SK-N-MC (cell line): ENCODE measurements around the gene TBC1D2B.
A peak's percentile ranks its signal among the peaks of the same experiment; 100 is the strongest.

Source experiments
- DNase-seq: peaks from one replicate; pipeline ENCODE4 v3.0.0-alpha.2; 2011; ENCODE audit warnings: low read depth, low spot score
- H3K27ac ChIP-seq: fragments of 200-600 bp; sonication (generic); 2 replicates; pipeline ENCODE4 v1.5.1; 2016; ENCODE audit warnings: mixed run types
- H3K36me3 ChIP-seq: fragments of 200-600 bp; sonication (generic); 2 replicates; pipeline ENCODE4 v1.6.1; 2017; ENCODE audit warnings: antibody characterized with exemption, low read length, mixed read lengths; ENCODE audit not compliant: insufficient read depth
- H3K4me3 ChIP-seq: fragments of 200-600 bp; sonication (generic); 2 replicates; pipeline ENCODE4 v1.5.1; 2016
- H3K9ac ChIP-seq: fragments of 200-600 bp; sonication (generic); 2 replicates; pipeline ENCODE4 v1.8.0; 2017; ENCODE audit warnings: mixed run types, mixed read lengths; ENCODE audit not compliant: insufficient read length
- H3K9me3 ChIP-seq: fragments of 200-600 bp; sonication (generic); 2 replicates; pipeline ENCODE4 v1.6.1; 2017; ENCODE audit warnings: low read depth, mild to moderate bottlenecking, antibody characterized with exemption, low read length, moderate library complexity, mixed read lengths
- EZH2 ChIP-seq: fragments of 200-600 bp; sonication (generic); IDR thresholded peaks from one replicate; pipeline ENCODE4 v1.6.1; 2017; ENCODE audit warnings: antibody characterized with exemption
- FOXP2 ChIP-seq: optimal IDR thresholded peaks from 2 replicates; pipeline ENCODE3; 2011; ENCODE audit warnings: mild to moderate bottlenecking, moderate library complexity; ENCODE audit not compliant: insufficient read depth; ENCODE audit errors: extremely low read length, control extremely low read depth
- POLR2AphosphoS5 ChIP-seq: IDR thresholded peaks from 2 replicates; pipeline ENCODE4 v1.6.1; 2012; ENCODE audit warnings: mild to moderate bottlenecking, low read depth, low read length, borderline replicate concordance

Gene TBC1D2B

DNA sequence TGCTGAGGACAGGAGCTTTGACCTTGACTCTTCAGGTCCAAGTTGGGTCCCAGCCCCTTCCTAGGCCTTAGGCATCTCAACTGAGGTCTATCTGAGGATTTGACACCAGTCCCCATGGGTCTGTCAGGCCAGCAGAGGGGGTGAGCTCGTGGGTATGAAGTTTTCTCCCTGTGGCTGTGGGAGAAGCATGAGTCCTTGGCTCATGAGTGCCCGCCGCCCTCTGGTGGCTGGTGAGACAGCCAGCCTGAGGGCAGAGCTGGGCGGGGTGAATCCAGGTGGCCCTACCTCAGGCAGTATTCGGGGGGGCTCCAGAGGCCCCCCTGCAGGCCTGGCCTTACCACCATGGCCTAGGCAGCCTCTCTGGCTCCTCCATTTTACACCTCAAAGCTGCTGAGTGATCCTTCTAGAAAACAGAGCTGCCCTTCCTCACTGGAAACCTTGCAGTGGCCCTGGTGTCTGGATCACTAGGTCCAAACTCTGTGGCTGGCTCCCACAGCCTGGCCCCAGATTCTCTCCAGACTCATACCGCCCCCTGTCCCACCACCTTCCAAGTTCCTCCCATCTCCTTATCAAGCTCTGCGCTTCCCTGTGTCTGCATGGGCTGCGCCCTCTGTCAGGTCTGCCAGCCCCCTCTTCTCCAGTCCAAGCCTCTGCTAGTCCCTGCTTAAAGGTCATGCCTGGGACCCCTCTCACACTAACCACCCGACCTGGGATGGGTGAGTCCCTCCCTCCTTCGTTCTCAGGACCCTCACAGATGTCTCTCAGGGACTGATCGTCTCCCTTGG lies 31.0 kb upstream of the TBC1D2B start:
- H3K4me3 ChIP-seq = no peak overlapping the region
- H3K36me3 ChIP-seq = no peaks in the 10 kb centered on the region
- H3K9ac ChIP-seq = no peak overlapping the region
- no peak for TF ChIP-seq EZH2
- TF ChIP-seq POLR2AphosphoS5 = no peak
- TF ChIP-seq FOXP2 = no peak
- DNase-seq = peak; percentile 35
- no peaks in the 10 kb centered on the region for H3K9me3 ChIP-seq
- no peak overlapping the region for H3K27ac ChIP-seq

DNA sequence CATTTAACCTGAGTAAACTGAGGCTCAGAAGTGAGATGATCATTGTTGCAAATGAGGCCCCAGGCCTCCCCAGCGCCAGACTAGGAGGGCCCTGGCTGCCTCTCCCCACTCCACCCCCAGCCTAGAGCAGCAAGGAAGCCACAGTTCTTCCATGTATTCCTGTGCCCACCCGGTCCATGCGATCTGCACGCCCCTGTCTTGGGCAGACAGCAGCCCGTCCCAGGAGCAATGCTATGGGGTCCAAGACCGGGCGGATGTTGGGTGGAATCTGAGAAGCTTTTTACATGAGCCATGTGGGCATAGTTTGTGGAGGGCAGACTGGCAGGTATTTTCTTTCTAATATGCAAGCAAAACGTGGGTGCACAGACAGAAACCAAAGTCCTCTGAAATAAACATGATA lies 30.0 kb upstream of the TBC1D2B start:
- no peak overlapping the region for H3K27ac ChIP-seq
- no peaks in the 10 kb centered on the region for H3K9me3 ChIP-seq
- H3K36me3 ChIP-seq = no peaks in the 10 kb centered on the region
- no peak for DNase-seq
- TF ChIP-seq FOXP2 (no peak), POLR2AphosphoS5 (no peak), EZH2 (no peak)
- no peak overlapping the region for H3K9ac ChIP-seq
- H3K4me3 ChIP-seq = no peak overlapping the region

DNA sequence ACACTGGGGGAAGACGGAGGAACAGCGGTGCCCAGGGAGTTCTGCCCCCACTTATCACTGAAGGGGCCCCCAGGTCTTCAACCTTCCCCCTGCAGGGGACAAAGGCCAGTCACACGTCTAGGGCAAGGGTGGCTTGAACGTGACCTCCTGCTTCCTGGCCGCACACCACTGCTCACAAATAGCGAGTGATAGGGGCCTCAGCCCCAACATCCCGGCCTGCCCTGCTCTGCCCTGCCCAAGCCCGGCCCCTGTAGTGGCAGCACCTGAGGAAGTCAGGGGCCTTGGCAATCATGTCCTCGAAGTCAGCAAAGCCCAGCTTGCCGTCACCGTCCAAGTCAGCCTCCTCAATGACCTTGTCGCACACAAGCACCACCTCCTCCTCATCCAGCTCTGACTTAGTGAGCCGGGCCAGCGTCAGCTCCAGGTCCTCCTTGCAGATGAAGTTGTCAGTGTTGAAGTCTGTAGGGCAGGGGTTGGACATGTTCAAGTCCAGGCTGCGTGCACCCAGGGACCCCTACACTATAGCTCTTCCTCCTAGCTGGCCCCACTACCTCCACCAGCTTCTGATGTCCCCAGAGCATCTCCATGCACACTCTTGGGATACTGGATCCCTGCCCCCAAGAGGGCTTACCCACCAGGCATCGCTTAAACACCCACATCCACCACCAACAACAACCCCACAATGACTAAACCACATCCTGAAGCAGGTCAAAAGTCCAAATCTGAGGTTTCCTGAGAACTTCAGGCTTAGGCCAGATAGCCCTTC lies 28.1 kb upstream of the TBC1D2B start:
- no peak overlapping the region for H3K4me3 ChIP-seq
- DNase-seq = no peak

DNA sequence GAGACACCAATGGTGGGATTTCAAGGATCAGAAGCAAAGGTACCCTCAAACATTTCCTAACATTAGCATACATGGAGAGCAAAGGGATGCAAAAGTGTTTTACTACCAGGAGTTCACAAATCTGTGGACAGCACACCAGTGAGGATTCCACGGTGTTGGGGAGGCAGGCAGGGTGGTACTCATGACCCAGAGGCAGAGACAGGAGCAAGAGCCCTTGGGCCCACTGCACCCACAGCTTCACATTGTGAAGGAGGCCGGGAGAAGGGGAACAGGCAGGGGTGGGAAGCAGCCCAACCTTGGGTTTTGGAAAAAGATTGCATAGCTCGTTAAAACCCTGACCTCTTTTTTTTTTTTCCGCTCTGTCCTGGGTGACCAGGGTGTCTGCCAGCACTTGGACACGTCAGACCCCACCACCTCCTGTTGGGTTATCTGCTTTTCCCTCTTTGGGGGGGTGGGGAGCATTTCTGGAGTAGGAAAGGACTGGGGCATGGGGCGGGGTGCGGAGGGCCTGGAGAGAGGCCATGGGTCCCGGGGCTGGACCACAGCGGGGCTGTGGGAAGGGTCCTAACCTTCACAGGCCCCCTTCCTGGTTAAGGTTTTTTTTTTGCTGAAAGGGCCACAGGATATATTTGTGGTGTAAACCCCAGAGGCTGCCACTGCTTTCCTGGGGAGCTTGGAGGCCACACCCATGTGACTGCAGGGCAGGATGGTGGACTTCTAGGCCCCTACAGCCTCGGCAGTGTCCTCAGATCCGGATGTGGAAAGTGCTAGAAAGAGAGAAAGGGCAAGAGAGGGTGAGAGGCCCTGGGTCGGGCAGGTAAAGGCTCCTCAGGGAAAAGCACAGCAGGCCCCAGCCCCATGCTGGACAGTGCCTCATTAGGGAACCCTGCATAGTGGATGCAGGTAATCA lies 27.3 kb upstream of the TBC1D2B start:
- H3K9ac ChIP-seq = no peak overlapping the region
- no peaks in the 10 kb centered on the region for H3K36me3 ChIP-seq
- TF ChIP-seq EZH2 = no peak
- TF ChIP-seq POLR2AphosphoS5 = no peak
- TF ChIP-seq FOXP2 = no peak
- no peak for DNase-seq
- no peak overlapping the region for H3K4me3 ChIP-seq
- H3K27ac ChIP-seq = no peak overlapping the region
- H3K9me3 ChIP-seq = no peaks in the 10 kb centered on the region

More for the DNA sequence above, 28.1 kb upstream of the TBC1D2B start:
- Histone ChIP-seq H3K36me3 (no peaks in the 10 kb centered on the region), H3K9ac (no peak overlapping the region), H3K9me3 (no peaks in the 10 kb centered on the region), H3K27ac (no peak overlapping the region)
- TF ChIP-seq FOXP2 (no peak), POLR2AphosphoS5 (no peak), EZH2 (no peak)

DNA sequence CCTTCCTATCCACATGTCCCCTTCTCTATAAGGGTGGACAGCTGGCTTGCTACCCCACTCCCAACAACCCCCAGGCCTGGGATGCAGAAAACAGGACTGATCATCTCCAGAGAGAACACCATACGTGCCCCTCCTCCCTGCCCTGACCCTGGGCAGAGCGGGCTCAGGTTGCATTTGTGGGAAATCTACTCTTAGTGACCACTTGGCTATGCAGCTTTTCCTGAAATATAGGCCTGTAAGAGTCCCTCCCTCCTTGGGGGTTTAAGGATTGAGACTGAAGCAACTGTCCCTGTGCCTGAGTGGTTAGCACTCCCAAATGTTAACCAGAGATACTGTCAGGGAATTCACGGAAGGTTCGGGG lies 26.6 kb upstream of the TBC1D2B start:
- no peak for DNase-seq
- Histone ChIP-seq H3K9me3 (no peaks in the 10 kb centered on the region), H3K27ac (no peak overlapping the region), H3K36me3 (no peaks in the 10 kb centered on the region), H3K4me3 (no peak overlapping the region), H3K9ac (no peak overlapping the region)
- TF ChIP-seq POLR2AphosphoS5 = no peak
- TF ChIP-seq EZH2 = no peak
- no peak for TF ChIP-seq FOXP2

DNA sequence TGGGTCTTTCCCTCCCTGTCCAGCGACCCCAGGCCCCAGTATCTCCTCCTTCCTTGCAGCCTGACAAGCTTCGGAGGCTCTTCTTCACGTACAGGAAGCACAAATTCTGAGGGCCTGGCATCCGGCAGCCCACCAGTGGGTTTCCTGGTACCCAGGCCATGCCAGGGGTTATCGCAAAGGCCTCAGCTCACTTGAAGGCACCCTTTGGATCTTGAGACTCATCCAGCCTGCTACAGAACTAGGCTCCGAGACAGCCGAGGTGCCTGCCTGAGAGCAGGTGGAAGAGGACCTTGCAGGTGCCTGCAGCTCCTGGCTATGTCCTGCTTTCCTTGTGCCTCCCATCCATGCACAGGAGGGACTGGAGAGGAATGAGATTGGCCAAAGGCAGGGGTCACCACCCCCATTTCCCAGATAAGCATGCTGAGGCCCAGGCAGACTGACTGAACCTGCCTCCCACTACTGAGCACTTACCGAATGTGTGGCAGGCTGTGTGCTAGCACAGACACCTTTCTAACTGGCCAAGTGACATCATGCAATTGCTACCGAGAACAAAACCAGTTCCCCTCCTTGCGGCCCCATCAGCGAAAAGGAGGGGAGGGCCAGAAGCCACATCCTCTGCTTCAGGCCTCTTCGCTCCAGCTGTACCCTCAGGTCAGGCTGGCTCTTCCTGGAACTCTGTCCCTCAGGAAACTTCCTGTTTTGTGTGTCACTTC lies 26.1 kb upstream of the TBC1D2B start:
- DNase-seq = no peak
- Histone ChIP-seq H3K9ac (no peak overlapping the region), H3K36me3 (no peaks in the 10 kb centered on the region), H3K27ac (no peak overlapping the region), H3K9me3 (no peaks in the 10 kb centered on the region), H3K4me3 (no peak overlapping the region)
- TF ChIP-seq POLR2AphosphoS5 = no peak
- TF ChIP-seq EZH2 = no peak
- no peak for TF ChIP-seq FOXP2

DNA sequence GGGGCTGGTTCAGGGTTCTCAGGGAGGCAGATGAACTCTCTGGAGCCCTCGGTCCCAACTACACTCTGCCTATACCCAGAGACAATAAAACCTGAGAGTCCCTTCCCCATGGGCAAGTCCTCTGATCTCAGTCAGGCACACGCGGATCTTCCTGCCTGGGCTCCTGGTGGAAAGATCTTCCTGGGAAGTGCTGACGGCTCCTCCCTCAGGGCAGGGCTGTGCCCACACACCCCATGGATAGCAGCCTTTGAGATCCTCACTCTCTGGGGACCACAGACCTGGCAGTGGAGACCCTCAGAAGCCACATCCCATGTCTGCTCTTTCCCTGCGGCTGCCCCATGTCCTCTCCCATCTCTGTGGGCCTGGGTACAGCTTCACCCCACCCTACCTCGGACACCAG lies 25.2 kb upstream of the TBC1D2B start:
- H3K4me3 ChIP-seq = no peak overlapping the region
- TF ChIP-seq POLR2AphosphoS5 (no peak), FOXP2 (no peak), EZH2 (no peak)

DNA sequence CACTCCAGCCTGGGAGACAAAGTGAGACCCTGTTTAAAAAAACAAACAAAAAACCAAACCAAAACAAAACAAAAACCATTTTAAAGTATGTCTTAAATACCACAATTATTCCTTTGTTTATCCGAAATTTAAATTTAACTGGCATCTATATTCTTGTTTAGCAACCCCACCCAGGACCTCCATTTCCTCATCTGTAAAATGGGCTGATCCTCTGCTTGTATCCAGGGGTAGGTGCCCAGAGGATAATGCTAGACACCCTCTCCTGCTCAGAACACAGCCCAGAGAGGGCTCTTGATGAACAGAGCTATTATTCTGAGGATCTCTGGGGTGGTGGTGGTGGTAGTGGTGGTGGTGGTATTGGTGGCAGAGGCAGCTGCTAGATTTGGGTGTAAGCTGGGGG lies 24.7 kb upstream of the TBC1D2B start:
- Histone ChIP-seq H3K9ac (no peak overlapping the region), H3K4me3 (no peak overlapping the region), H3K27ac (no peak overlapping the region), H3K36me3 (no peaks in the 10 kb centered on the region), H3K9me3 (no peaks in the 10 kb centered on the region)
- no peak for TF ChIP-seq POLR2AphosphoS5
- DNase-seq = no peak

More for the DNA sequence above, 25.2 kb upstream of the TBC1D2B start:
- DNase-seq = no peak
- H3K27ac ChIP-seq = no peak overlapping the region
- H3K36me3 ChIP-seq = no peaks in the 10 kb centered on the region
- H3K9ac ChIP-seq = no peak overlapping the region
- no peaks in the 10 kb centered on the region for H3K9me3 ChIP-seq
